GM21619 (cell line): ENCODE data around the gene KRT77.
"Not testable (repeated sequence)": the region's sequence is repeated elsewhere in the genome, so short reads cannot be mapped to it uniquely, and the experiment has no call there.

Source experiments
- ATAC-seq: cut with Tn5 transposase; IDR thresholded peaks from one replicate; pipeline ENCODE4 v1.9.1; 2021; ENCODE audit not compliant: unreplicated experiment

KRT77 gene

GRCh38 chr12:52724384-52724783, 21.1 kb upstream of the KRT77 start:
- no peak for ATAC-seq

GRCh38 chr12:52722680-52723079, 19.4 kb upstream of the KRT77 start:
- ATAC-seq, result no peak

- ATAC-seq, result no peak
Observed at GRCh38 chr12:52721838-52722470, 18.6 kb upstream of the KRT77 start.

GRCh38 chr12:52720365-52720886, 17.1 kb upstream of the KRT77 start:
- no peak for ATAC-seq

GRCh38 chr12:52716061-52716460, 12.7 kb upstream of the KRT77 start:
- ATAC-seq, result no peak

- ATAC-seq, result no peak
Observed at GRCh38 chr12:52715416-52715815, 12.1 kb upstream of the KRT77 start.

GRCh38 chr12:52714887-52715281, 11.6 kb upstream of the KRT77 start:
- no peak for ATAC-seq

GRCh38 chr12:52713960-52714886, 10.9 kb upstream of the KRT77 start:
- no peak for ATAC-seq

GRCh38 chr12:52712122-52712521, 8.8 kb upstream of the KRT77 start:
- not testable (repeated sequence) for ATAC-seq

GRCh38 chr12:52710730-52711129, 7.4 kb upstream of the KRT77 start:
- ATAC-seq, result no peak

GRCh38 chr12:52708010-52708409, 4.7 kb upstream of the KRT77 start:
- ATAC-seq, result no peak

- ATAC-seq, result no peak
Observed at GRCh38 chr12:52704464-52704863, 1.1 kb upstream of the KRT77 start.

GRCh38 chr12:52703878-52704277, 554 bp upstream of the KRT77 start:
- ATAC-seq, result no peak

GRCh38 chr12:52702338-52702737, 986 bp downstream of the KRT77 start:
- ATAC-seq, result no peak

- no peak for ATAC-seq
Observed at GRCh38 chr12:52701281-52701680, 2.0 kb downstream of the KRT77 start.

- ATAC-seq, result no peak
Observed at GRCh38 chr12:52699960-52700359, 3.4 kb downstream of the KRT77 start.

GRCh38 chr12:52699373-52699772, 4.0 kb downstream of the KRT77 start:
- no peak for ATAC-seq

GRCh38 chr12:52698651-52699340, 4.5 kb downstream of the KRT77 start:
- ATAC-seq, result no peak

- ATAC-seq, result no peak
Observed at GRCh38 chr12:52697058-52697582, 6.2 kb downstream of the KRT77 start.

GRCh38 chr12:52696588-52696987, 6.7 kb downstream of the KRT77 start:
- no peak for ATAC-seq

GRCh38 chr12:52695039-52695438, 8.3 kb downstream of the KRT77 start:
- no peak for ATAC-seq
